Spleen (tissue), 7 donors: ENCODE results near the gene ZNF276.
A peak's percentile ranks its signal among the peaks of the same experiment; 100 is the strongest.

ENCODE experiments used
- CTCF ChIP-seq, 11 experiments: fragments of 200-600 bp in 7 of 11; fragments of 450-650 bp in 4 of 11; sonication (generic) in 4 of 11; IDR thresholded peaks in 8 of 11; conservative IDR thresholded peaks in 3 of 11; 1 replicate in 7 of 11; 2 replicates in 4 of 11; pipeline versions ENCODE4 v1.4.0 to v1.8.0; 2016 to 2021; ENCODE audit warnings: antibody characterized with exemption in 11 of 11, inconsistent platforms in 4 of 11, mild to moderate bottlenecking in 1 of 11
- POLR2A ChIP-seq, 3 donors: fragments of 450-650 bp; IDR thresholded peaks; one replicate each; pipeline ENCODE4 v1.5.1; 2017; ENCODE audit warnings: antibody characterized with exemption in 3 of 3, mild to moderate bottlenecking in 1 of 3
- POLR2AphosphoS5 ChIP-seq, 3 donors: sonication (generic); formaldehyde crosslinking; IDR thresholded peaks; one replicate each; pipeline ENCODE4 v1.5.1; 2017; ENCODE audit warnings: antibody characterized with exemption in 3 of 3
- donor health status: DM: no; HTN: no; CAD: no; lungs with moderate emphysema.
- donor health status: DM: no; HTN: no; CAD: no.
- donor health status: DM: no; HTN: no; CAD: no.

GRCh38 chr16:89723279-89724250 lies 2.2 kb downstream of the ZNF276 start:
- TF ChIP-seq POLR2A (IDR thresholded peaks at IDR 0.05) (no peak), CTCF (IDR thresholded peaks at IDR 0.05 in 8 of 11, conservative IDR thresholded peaks at IDR 0.05 in 3 of 11) (no peak), POLR2AphosphoS5 (IDR thresholded peaks at IDR 0.05) (peak; percentile 56 to 67 (median 66))
